BLaER1 treated with 17β-estradiol and CSF1 and Interleukin-3, amounts not matched to agents 10 nM and 100 nM (cell line): ENCODE measurements around the gene FGD2.

Experiments
- H3K27ac ChIP-seq, 11 experiments: shearing (Covaris generic); formaldehyde crosslinking; 2 replicates each; pipeline ENCODE4 v1.8.1; 2022
- H3K27me3 ChIP-seq, 11 experiments: shearing (Covaris generic); formaldehyde crosslinking; 2 replicates each; pipeline ENCODE4 v1.8.1; 2022
- H3K36me3 ChIP-seq, 11 experiments: shearing (Covaris generic); formaldehyde crosslinking; 2 replicates each; pipeline ENCODE4 v1.8.1; 2022
- H3K4me1 ChIP-seq, 10 experiments: shearing (Covaris generic); formaldehyde crosslinking; 2 replicates each; pipeline ENCODE4 v1.8.1; 2022
- H3K4me2 ChIP-seq, 11 experiments: shearing (Covaris generic); formaldehyde crosslinking; 2 replicates each; pipeline ENCODE4 v1.8.1; 2022
- H3K4me3 ChIP-seq, 10 experiments: shearing (Covaris generic); formaldehyde crosslinking; 2 replicates each; pipeline ENCODE4 v1.8.1; 2022
- H3K9ac ChIP-seq, 11 experiments: shearing (Covaris generic); formaldehyde crosslinking; 2 replicates each; pipeline ENCODE4 v1.8.1; 2022
- H3K9me3 ChIP-seq, 11 experiments: shearing (Covaris generic); formaldehyde crosslinking; replicated peaks in 1 of 11; 2 replicates each; pipeline ENCODE4 v1.8.1; 2022
- H4K20me1 ChIP-seq, 11 experiments: shearing (Covaris generic); formaldehyde crosslinking; 2 replicates each; pipeline ENCODE4 v1.8.1; 2022
- Cebpa-rat ChIP-seq, 11 experiments: shearing (Covaris generic); IDR thresholded peaks; 2 replicates each; pipeline ENCODE4 v1.8.1; 2022

FGD2 gene

GRCh38 chr6:37069639-37070038, 64.2 kb downstream of the FGD2 start:
- no peak overlapping the region for H3K4me3 ChIP-seq
- TF ChIP-seq Cebpa-rat (IDR thresholded peaks at IDR 0.05), result no peak
- no peaks in the 10 kb centered on the region for H3K27me3 ChIP-seq
- H3K4me2 ChIP-seq, result peak overlapping the region in 9 of 11 experiments; percentile 55 to 97 (median 83); a peak in 17 of 22 replicates
- H3K36me3 ChIP-seq, result no peaks in the 10 kb centered on the region
- H3K27ac ChIP-seq, result peak overlapping the region in 4 of 11 experiments; percentile 64 to 91 (median 83); a peak in 5 of 22 replicates
- peaks cover 58 to 79% (median 74%) of the 10 kb centered on the region in 10 experiments for H3K4me1 ChIP-seq
- H3K9me3 ChIP-seq, result peaks cover 0 to 14% (median 8%) of the 10 kb centered on the region in 11 experiments; a peak in 11 of 22 replicates
- H4K20me1 ChIP-seq, result no peaks in the 10 kb centered on the region
- H3K9ac ChIP-seq, result peak overlapping the region in 3 of 11 experiments; percentile 40 to 71 (median 64); a peak in 2 of 22 replicates

GRCh38 chr6:37072526-37072925, 67.1 kb downstream of the FGD2 start:
- Histone ChIP-seq H3K4me3 (no peak overlapping the region; a peak in 1 of 20 replicates), H3K27ac (peak overlapping the region in 10 of 11 experiments; percentile 7 to 91 (median 74); a peak in 19 of 22 replicates), H3K4me2 (peak overlapping the region; percentile 69 to 97 (median 83)), H3K9me3 (peaks cover 0 to 14% (median 8%) of the 10 kb centered on the region in 11 experiments; a peak in 11 of 22 replicates), H4K20me1 (no peaks in the 10 kb centered on the region), H3K36me3 (no peaks in the 10 kb centered on the region), H3K4me1 (peaks cover 65 to 81% (median 75%) of the 10 kb centered on the region in 10 experiments), H3K27me3 (no peaks in the 10 kb centered on the region), H3K9ac (peak overlapping the region in 8 of 11 experiments; percentile 24 to 76 (median 54); a peak in 13 of 22 replicates)
- TF ChIP-seq Cebpa-rat (IDR thresholded peaks at IDR 0.05), result peak in 2 of 11 experiments; percentile 29 to 62; a peak in 1 of 22 replicates

- Histone ChIP-seq H3K4me2 (peak overlapping the region in 10 of 11 experiments; percentile 12 to 89 (median 70); a peak in 19 of 22 replicates), H3K36me3 (no peaks in the 10 kb centered on the region), H3K4me3 (0 out of 20 replicates have a peak overlapping the region, but pooled peaks of 1 of the 10 experiments have one; percentile 12), H3K27ac (peak overlapping the region in 8 of 11 experiments; percentile 71 to 91 (median 75); a peak in 14 of 22 replicates), H4K20me1 (no peaks in the 10 kb centered on the region), H3K27me3 (no peaks in the 10 kb centered on the region), H3K4me1 (peaks cover 57 to 76% (median 61%) of the 10 kb centered on the region in 10 experiments), H3K9ac (peak overlapping the region in 5 of 11 experiments; percentile 7 to 76 (median 24); a peak in 7 of 22 replicates), H3K9me3 (peaks cover 0 to 14% (median 8%) of the 10 kb centered on the region in 11 experiments; a peak in 11 of 22 replicates)
- TF ChIP-seq Cebpa-rat (IDR thresholded peaks at IDR 0.05), result peak in 2 of 11 experiments; percentile 23 to 58; a peak in 2 of 22 replicates
These were observed 68.8 kb downstream of the FGD2 start for GRCh38 chr6:37074053-37074827.

GRCh38 chr6:37077191-37077904, 71.9 kb downstream of the FGD2 start:
- Histone ChIP-seq H3K9me3 (peaks cover 0 to 14% (median 8%) of the 10 kb centered on the region in 11 experiments; a peak in 11 of 22 replicates), H3K36me3 (no peaks in the 10 kb centered on the region), H3K27me3 (no peaks in the 10 kb centered on the region), H4K20me1 (no peaks in the 10 kb centered on the region), H3K27ac (peak overlapping the region in 3 of 11 experiments; percentile 6 to 45 (median 36); a peak in 4 of 22 replicates), H3K4me2 (peak overlapping the region in 6 of 11 experiments; percentile 18 to 54 (median 42); a peak in 10 of 22 replicates), H3K9ac (peak overlapping the region in 1 of 11 experiments; percentile 6; a peak in 1 of 22 replicates), H3K4me3 (no peak overlapping the region), H3K4me1 (peaks cover 26 to 65% (median 52%) of the 10 kb centered on the region in 10 experiments)
- no peak for TF ChIP-seq Cebpa-rat (IDR thresholded peaks at IDR 0.05)

GRCh38 chr6:37077905-37078296, 72.4 kb downstream of the FGD2 start:
- H3K27ac ChIP-seq, result peak overlapping the region in 3 of 11 experiments; percentile 6 to 45 (median 36); a peak in 2 of 22 replicates

More at GRCh38 chr6:37077905-37078296, 72.4 kb downstream of the FGD2 start:
- H3K27me3 ChIP-seq, result no peaks in the 10 kb centered on the region
- peak overlapping the region in 6 of 11 experiments; percentile 18 to 54 (median 42); a peak in 9 of 22 replicates for H3K4me2 ChIP-seq
- peaks cover 22 to 65% (median 52%) of the 10 kb centered on the region in 10 experiments for H3K4me1 ChIP-seq
- TF ChIP-seq Cebpa-rat (IDR thresholded peaks at IDR 0.05), result no peak
- no peaks in the 10 kb centered on the region for H3K36me3 ChIP-seq
- peak overlapping the region in 1 of 11 experiments; percentile 6; a peak in 1 of 22 replicates for H3K9ac ChIP-seq
- no peak overlapping the region for H3K4me3 ChIP-seq
- H4K20me1 ChIP-seq, result no peaks in the 10 kb centered on the region
- peaks cover 0 to 14% (median 8%) of the 10 kb centered on the region in 11 experiments; a peak in 11 of 22 replicates for H3K9me3 ChIP-seq
